Liver (tissue), 9 donors: ENCODE measurements around the gene STARD9. TPM values are rescaled to one million over a fixed set of nuclear protein-coding genes. Genes with fewer than 3 reads are reported as not detected.

Experiments
- DNase-seq: peaks from one replicate; pipeline ENCODE4 v3.0.0-alpha.2; 2017; ENCODE audit warnings: low spot score
- H3K27ac ChIP-seq, 2 donors: one replicate each; pipeline ENCODE4 v1.7.0; 2013; ENCODE audit warnings: inconsistent platforms in 2 of 2, low read length in 2 of 2, control low read depth in 1 of 2, low read depth in 1 of 2, mild to moderate bottlenecking in 1 of 2
- H3K27me3 ChIP-seq, 4 donors: one replicate each; pipeline versions ENCODE4 v1.6.1 to v1.7.0; 2013; ENCODE audit warnings: low read length in 3 of 4, inconsistent platforms in 1 of 4, mild to moderate bottlenecking in 1 of 4, moderate library complexity in 1 of 4; ENCODE audit not compliant: control insufficient read depth in 4 of 4, insufficient read depth in 4 of 4
- H3K36me3 ChIP-seq, 4 donors: one replicate each; pipeline versions ENCODE4 v1.6.1 to v1.7.0; 2013; ENCODE audit warnings: low read length in 3 of 4, mild to moderate bottlenecking in 3 of 4, low read depth in 1 of 4, moderate library complexity in 1 of 4; ENCODE audit not compliant: control insufficient read depth in 4 of 4, insufficient read depth in 3 of 4
- H3K4me1 ChIP-seq, 4 donors: one replicate each; pipeline versions ENCODE4 v1.6.1 to v1.7.0; 2013; ENCODE audit warnings: low read length in 3 of 4, mild to moderate bottlenecking in 3 of 4, moderate library complexity in 1 of 4; ENCODE audit not compliant: control insufficient read depth in 4 of 4, insufficient read depth in 4 of 4
- H3K4me3 ChIP-seq, 3 donors: one replicate each; pipeline versions ENCODE4 v1.6.1 to v1.7.0; 2013; ENCODE audit warnings: low read length in 3 of 3, control low read depth in 1 of 3, low read depth in 1 of 3, mild to moderate bottlenecking in 1 of 3
- H3K9ac ChIP-seq, 2 donors: one replicate each; pipeline ENCODE4 v1.7.0; 2013; ENCODE audit warnings: low read length in 2 of 2, mild to moderate bottlenecking in 2 of 2, moderate library complexity in 2 of 2, control low read depth in 1 of 2, low read depth in 1 of 2
- H3K9me3 ChIP-seq, 4 donors: one replicate each; pipeline versions ENCODE4 v1.6.1 to v1.7.0; 2013; ENCODE audit warnings: low read length in 3 of 4; ENCODE audit not compliant: control insufficient read depth in 4 of 4
- EGR1 ChIP-seq, 2 donors: IDR thresholded peaks; 2 replicates each; pipeline ENCODE4 v1.6.1; 2016 to 2018; ENCODE audit warnings: antibody characterized with exemption in 2 of 2, low read depth in 2 of 2
- FOXA1 ChIP-seq: IDR thresholded peaks from 2 replicates; pipeline ENCODE4 v1.6.1; 2016; ENCODE audit warnings: antibody characterized with exemption
- FOXA2 ChIP-seq: IDR thresholded peaks from 2 replicates; pipeline ENCODE4 v1.6.1; 2016; ENCODE audit warnings: antibody characterized with exemption
- GABPA ChIP-seq, 2 donors: IDR thresholded peaks in 1 of 2; conservative IDR thresholded peaks in 1 of 2; 2 replicates each; pipeline ENCODE4 v1.6.1; 2016; ENCODE audit warnings: antibody characterized with exemption in 2 of 2, mild to moderate bottlenecking in 1 of 2, moderate library complexity in 1 of 2
- HNF4A ChIP-seq, 2 donors: conservative IDR thresholded peaks; 2 replicates each; pipeline ENCODE4 v1.6.1; 2016; ENCODE audit warnings: antibody characterized with exemption in 2 of 2, mild to moderate bottlenecking in 2 of 2
- HNF4G ChIP-seq: IDR thresholded peaks from 2 replicates; pipeline ENCODE4 v1.6.1; 2016; ENCODE audit warnings: antibody characterized with exemption
- JUND ChIP-seq, 2 donors: IDR thresholded peaks; 2 replicates each; pipeline ENCODE4 v1.6.1; 2016; ENCODE audit warnings: antibody characterized with exemption in 2 of 2
- NR2F2 ChIP-seq: IDR thresholded peaks from 2 replicates; pipeline ENCODE4 v1.6.1; 2016; ENCODE audit warnings: antibody characterized with exemption
- RAD21 ChIP-seq, 2 donors: IDR thresholded peaks; 2 replicates each; pipeline ENCODE4 v1.6.1; 2016; ENCODE audit warnings: antibody characterized with exemption in 2 of 2, mild to moderate bottlenecking in 2 of 2
- RXRA ChIP-seq, 2 donors: IDR thresholded peaks; 2 replicates each; pipeline ENCODE4 v1.6.1; 2017 to 2018; ENCODE audit warnings: antibody characterized with exemption in 2 of 2, mild to moderate bottlenecking in 1 of 2
- SP1 ChIP-seq: IDR thresholded peaks from 2 replicates; pipeline ENCODE4 v1.6.1; 2018; ENCODE audit warnings: antibody characterized with exemption, mild to moderate bottlenecking
- TAF1 ChIP-seq: conservative IDR thresholded peaks from 2 replicates; pipeline ENCODE4 v1.6.1; 2016; ENCODE audit warnings: antibody characterized with exemption, mild to moderate bottlenecking
- YY1 ChIP-seq: IDR thresholded peaks from 2 replicates; pipeline ENCODE4 v1.6.1; 2016; ENCODE audit warnings: antibody characterized with exemption, mild to moderate bottlenecking
- WGBS: extraction: QIAGEN DNeasy Blood & Tissue Kit; methylation state at CpG from one replicate; pipeline ENCODE4 v1.1.7; 2013; 5-methylcytosine and 5-hydroxymethylcytosine counted together
- polyA plus RNA-seq, 2 donors: library from polyadenylated mRNA; stranded (reverse) in 1 of 2; unstranded in 1 of 2; fragments of 200-250 nt in 1 of 2; fragments of >200 nt in 1 of 2; fragmentation: Nextera tagmentation in 1 of 2; extraction: Ambion mirVana in 1 of 2; gene quantifications; one replicate each; pipeline versions ENCODE4 v1.2.1 to v1.2.3, GENCODE V29; 2013 to 2015
- total RNA-seq, 2 donors: library from RNA; depleted of rRNA; stranded (reverse); fragments of >200 nt; gene quantifications; one replicate each; pipeline ENCODE4 v1.2.3, GENCODE V29; 2014
- TF ChIP-seq, protein P1 (sequence below): IDR thresholded peaks from 2 replicates; pipeline ENCODE4 v1.6.1; 2016; ENCODE audit warnings: antibody characterized with exemption
- TF ChIP-seq, protein P2 (sequence below): IDR thresholded peaks from 2 replicates; pipeline ENCODE4 v1.6.1; 2016; ENCODE audit warnings: antibody characterized with exemption
- TF ChIP-seq, protein P3 (sequence below): fragments of 150-350 bp; IDR thresholded peaks from 2 replicates; pipeline ENCODE4 v1.5.1; 2017; ENCODE audit warnings: improper control_type of control experiment, low read depth, low read length; ENCODE audit not compliant: missing input control
- TF ChIP-seq, protein P4 (sequence below): IDR thresholded peaks from 2 replicates; pipeline ENCODE4 v1.6.1; 2016; ENCODE audit warnings: antibody characterized with exemption
- TF ChIP-seq, protein P5 (sequence below): IDR thresholded peaks from 2 replicates; pipeline ENCODE4 v1.6.1; 2016; ENCODE audit warnings: antibody characterized with exemption, mild to moderate bottlenecking
- donor health status: healthy.
- donor health status: healthy.
- donor health status: healthy.
- donor health status: healthy.
- donor health status: healthy.

STARD9 gene
- total and polyA plus RNA-seq, 4 donors = 0.26 to 3.9 (median 0.54) TPM

DNA sequence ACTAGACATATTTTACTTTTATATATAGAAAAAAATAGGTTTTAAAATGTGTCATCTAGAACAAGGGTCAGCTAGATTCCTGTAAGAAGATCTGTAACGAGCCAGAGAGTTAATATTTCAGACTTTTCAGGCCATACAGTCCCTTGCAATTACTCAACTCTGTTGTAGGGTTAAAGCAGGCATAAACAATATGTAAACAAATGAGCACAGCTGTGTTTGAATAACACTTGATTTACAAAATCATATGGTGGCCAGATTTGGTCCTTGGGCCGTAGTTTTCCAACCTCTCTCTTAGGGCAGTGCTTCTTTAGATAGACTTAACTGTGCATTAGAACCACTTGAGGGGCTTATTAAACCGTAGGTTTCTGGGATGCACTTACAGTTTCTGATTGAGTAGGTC is 46.4 kb upstream of the STARD9 start:
- Histone ChIP-seq H3K9me3 (no peaks in the 10 kb centered on the region), H3K27me3 (no peaks in the 10 kb centered on the region), H3K36me3 (peaks cover 12 to 35% (median 25%) of the 10 kb centered on the region in 4 donors), H3K4me3 (no peak overlapping the region), H3K4me1 (no peaks in the 10 kb centered on the region), H3K9ac (no peak overlapping the region), H3K27ac (no peak overlapping the region)
- DNase-seq = no peak
- 88% methylated on average over 3 of the region's 3 CpGs for WGBS
- TF ChIP-seq YY1 (no peak), TAF1 (no peak), FOXA2 (no peak), HNF4G (no peak), FOXA1 (no peak), NR2F2 (no peak), RAD21 (IDR thresholded peaks at IDR 0.05) (no peak), RXRA (IDR thresholded peaks at IDR 0.05) (no peak), JUND (IDR thresholded peaks at IDR 0.05) (no peak), GABPA (IDR thresholded peaks at IDR 0.05 in 1 of 2, conservative IDR thresholded peaks at IDR 0.05 in 1 of 2) (no peak), SP1 (no peak), EGR1 (IDR thresholded peaks at IDR 0.05; ENCODE audit: low read depth in 2 of 2) (no peak), HNF4A (conservative IDR thresholded peaks at IDR 0.05) (no peak)
- TF ChIP-seq, protein P1, sequence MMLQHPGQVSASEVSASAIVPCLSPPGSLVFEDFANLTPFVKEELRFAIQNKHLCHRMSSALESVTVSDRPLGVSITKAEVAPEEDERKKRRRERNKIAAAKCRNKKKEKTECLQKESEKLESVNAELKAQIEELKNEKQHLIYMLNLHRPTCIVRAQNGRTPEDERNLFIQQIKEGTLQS = no peak
- TF ChIP-seq, protein P2, sequence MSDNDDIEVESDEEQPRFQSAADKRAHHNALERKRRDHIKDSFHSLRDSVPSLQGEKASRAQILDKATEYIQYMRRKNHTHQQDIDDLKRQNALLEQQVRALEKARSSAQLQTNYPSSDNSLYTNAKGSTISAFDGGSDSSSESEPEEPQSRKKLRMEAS = no peak
- TF ChIP-seq, protein P3, sequence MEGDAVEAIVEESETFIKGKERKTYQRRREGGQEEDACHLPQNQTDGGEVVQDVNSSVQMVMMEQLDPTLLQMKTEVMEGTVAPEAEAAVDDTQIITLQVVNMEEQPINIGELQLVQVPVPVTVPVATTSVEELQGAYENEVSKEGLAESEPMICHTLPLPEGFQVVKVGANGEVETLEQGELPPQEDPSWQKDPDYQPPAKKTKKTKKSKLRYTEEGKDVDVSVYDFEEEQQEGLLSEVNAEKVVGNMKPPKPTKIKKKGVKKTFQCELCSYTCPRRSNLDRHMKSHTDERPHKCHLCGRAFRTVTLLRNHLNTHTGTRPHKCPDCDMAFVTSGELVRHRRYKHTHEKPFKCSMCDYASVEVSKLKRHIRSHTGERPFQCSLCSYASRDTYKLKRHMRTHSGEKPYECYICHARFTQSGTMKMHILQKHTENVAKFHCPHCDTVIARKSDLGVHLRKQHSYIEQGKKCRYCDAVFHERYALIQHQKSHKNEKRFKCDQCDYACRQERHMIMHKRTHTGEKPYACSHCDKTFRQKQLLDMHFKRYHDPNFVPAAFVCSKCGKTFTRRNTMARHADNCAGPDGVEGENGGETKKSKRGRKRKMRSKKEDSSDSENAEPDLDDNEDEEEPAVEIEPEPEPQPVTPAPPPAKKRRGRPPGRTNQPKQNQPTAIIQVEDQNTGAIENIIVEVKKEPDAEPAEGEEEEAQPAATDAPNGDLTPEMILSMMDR = no peak
- TF ChIP-seq, protein P4, sequence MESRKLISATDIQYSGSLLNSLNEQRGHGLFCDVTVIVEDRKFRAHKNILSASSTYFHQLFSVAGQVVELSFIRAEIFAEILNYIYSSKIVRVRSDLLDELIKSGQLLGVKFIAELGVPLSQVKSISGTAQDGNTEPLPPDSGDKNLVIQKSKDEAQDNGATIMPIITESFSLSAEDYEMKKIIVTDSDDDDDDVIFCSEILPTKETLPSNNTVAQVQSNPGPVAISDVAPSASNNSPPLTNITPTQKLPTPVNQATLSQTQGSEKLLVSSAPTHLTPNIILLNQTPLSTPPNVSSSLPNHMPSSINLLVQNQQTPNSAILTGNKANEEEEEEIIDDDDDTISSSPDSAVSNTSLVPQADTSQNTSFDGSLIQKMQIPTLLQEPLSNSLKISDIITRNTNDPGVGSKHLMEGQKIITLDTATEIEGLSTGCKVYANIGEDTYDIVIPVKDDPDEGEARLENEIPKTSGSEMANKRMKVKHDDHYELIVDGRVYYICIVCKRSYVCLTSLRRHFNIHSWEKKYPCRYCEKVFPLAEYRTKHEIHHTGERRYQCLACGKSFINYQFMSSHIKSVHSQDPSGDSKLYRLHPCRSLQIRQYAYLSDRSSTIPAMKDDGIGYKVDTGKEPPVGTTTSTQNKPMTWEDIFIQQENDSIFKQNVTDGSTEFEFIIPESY = no peak
- TF ChIP-seq, protein P5, sequence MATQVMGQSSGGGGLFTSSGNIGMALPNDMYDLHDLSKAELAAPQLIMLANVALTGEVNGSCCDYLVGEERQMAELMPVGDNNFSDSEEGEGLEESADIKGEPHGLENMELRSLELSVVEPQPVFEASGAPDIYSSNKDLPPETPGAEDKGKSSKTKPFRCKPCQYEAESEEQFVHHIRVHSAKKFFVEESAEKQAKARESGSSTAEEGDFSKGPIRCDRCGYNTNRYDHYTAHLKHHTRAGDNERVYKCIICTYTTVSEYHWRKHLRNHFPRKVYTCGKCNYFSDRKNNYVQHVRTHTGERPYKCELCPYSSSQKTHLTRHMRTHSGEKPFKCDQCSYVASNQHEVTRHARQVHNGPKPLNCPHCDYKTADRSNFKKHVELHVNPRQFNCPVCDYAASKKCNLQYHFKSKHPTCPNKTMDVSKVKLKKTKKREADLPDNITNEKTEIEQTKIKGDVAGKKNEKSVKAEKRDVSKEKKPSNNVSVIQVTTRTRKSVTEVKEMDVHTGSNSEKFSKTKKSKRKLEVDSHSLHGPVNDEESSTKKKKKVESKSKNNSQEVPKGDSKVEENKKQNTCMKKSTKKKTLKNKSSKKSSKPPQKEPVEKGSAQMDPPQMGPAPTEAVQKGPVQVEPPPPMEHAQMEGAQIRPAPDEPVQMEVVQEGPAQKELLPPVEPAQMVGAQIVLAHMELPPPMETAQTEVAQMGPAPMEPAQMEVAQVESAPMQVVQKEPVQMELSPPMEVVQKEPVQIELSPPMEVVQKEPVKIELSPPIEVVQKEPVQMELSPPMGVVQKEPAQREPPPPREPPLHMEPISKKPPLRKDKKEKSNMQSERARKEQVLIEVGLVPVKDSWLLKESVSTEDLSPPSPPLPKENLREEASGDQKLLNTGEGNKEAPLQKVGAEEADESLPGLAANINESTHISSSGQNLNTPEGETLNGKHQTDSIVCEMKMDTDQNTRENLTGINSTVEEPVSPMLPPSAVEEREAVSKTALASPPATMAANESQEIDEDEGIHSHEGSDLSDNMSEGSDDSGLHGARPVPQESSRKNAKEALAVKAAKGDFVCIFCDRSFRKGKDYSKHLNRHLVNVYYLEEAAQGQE = no peak
